K562 (cell line): ENCODE measurements around the gene KIF24. TPM values are rescaled to one million over a fixed set of nuclear protein-coding genes. Genes with fewer than 3 reads are reported as not detected.

Source experiments
- ATAC-seq: fragments of 200-7000 bp; cut with Tn5 transposase; 3 replicates; pipeline ENCODE4 v1.9.1; 2020; ENCODE audit warnings: moderate library complexity
- BruUV-seq: library from RNA; stranded (reverse); fragments of 400-500 nt; replicated peaks from 2 replicates; lab custom pipeline; 2021; lab: Mats Ljungman, UMichigan
- CTCF ChIA-PET: fragments of 300-600 bp; formaldehyde crosslinking; extraction: SDS; loops from one replicate; lab custom pipeline; 2021; ENCODE audit warnings: low intra/inter-chr PET ratio; lab: Yijun Ruan, JAX
- POLR2A ChIA-PET: fragments of 300-600, 350-650 bp; sonication (Branson Sonifier 250); formaldehyde crosslinking; extraction: SDS; loops from one replicate; lab custom pipeline; 2021; ENCODE audit warnings: antibody characterized with exemption, inconsistent platforms; lab: Yijun Ruan, JAX
- DNase-seq, 4 experiments: peaks; one replicate each; pipeline versions ENCODE4 v3.0.0 to v3.0.0-alpha.2; 2011 to 2018; ENCODE audit warnings: low spot score in 3 of 4, mixed read lengths in 3 of 4; ENCODE audit errors: extremely low read depth in 1 of 4
- FAIRE-seq: peaks from 2 replicates; lab custom pipeline; 2011; peaks lifted over from hg19 to GRCh38; lab: Jason Lieb, UNC
- H2AFZ ChIP-seq: 2 replicates; pipeline ENCODE4 v1.6.0; 2011; ENCODE audit warnings: low read depth, low read length, control low read depth, inconsistent platforms
- H3K27ac ChIP-seq: fragments of 200-600 bp; 3 replicates; pipeline ENCODE4 v1.8.0; 2011; ENCODE audit warnings: low read depth, mild to moderate bottlenecking, control low read depth, inconsistent platforms, low read length, moderate library complexity, mixed read lengths; ENCODE audit errors: extremely low read depth
- H3K27me3 ChIP-seq, 2 experiments: fragments of 300-600 bp in 1 of 2; 2 replicates in 1 of 2; 3 replicates in 1 of 2; pipeline versions ENCODE4 v1.6.0 to v1.8.0; 2011; ENCODE audit warnings: inconsistent platforms in 2 of 2, low read length in 2 of 2, mild to moderate bottlenecking in 1 of 2, mixed read lengths in 1 of 2, moderate library complexity in 1 of 2; ENCODE audit not compliant: control insufficient read depth in 2 of 2, insufficient read depth in 2 of 2
- H3K36me3 ChIP-seq: fragments of 300-600 bp; 3 replicates; pipeline ENCODE4 v1.8.0; 2011; ENCODE audit warnings: mild to moderate bottlenecking, low read length, inconsistent platforms; ENCODE audit not compliant: control insufficient read depth, insufficient read depth
- H3K4me1 ChIP-seq, 2 experiments: fragments of 200-600 bp in 1 of 2; replicated peaks in 1 of 2; 2 replicates in 1 of 2; 3 replicates in 1 of 2; pipeline versions ENCODE4 v1.5.1 to v1.8.0; 2011; ENCODE audit warnings: inconsistent platforms in 2 of 2, low read length in 2 of 2, mild to moderate bottlenecking in 1 of 2, mixed read lengths in 1 of 2, moderate library complexity in 1 of 2; ENCODE audit not compliant: control insufficient read depth in 2 of 2, insufficient read depth in 2 of 2
- H3K4me2 ChIP-seq: 2 replicates; pipeline ENCODE4 v1.6.1; 2011; ENCODE audit warnings: low read length, control low read depth, inconsistent platforms, mixed read lengths; ENCODE audit not compliant: insufficient read depth
- H3K4me3 ChIP-seq: fragments of 200-600 bp; sonication (generic), shearing (Covaris generic); 2 replicates; pipeline ENCODE4 v1.5.1; 2016; ENCODE audit warnings: control low read depth, inconsistent platforms
- H3K79me2 ChIP-seq: fragments of 200-600 bp; 3 replicates; pipeline ENCODE4 v1.8.0; 2011; ENCODE audit warnings: low read length, inconsistent platforms; ENCODE audit not compliant: control insufficient read depth, insufficient read depth
- H3K9ac ChIP-seq, 2 experiments: 2 replicates each; pipeline versions ENCODE4 v1.6.0 to v1.6.1; 2011; ENCODE audit warnings: low read depth in 2 of 2, low read length in 2 of 2, control low read depth in 1 of 2, inconsistent platforms in 1 of 2, mild to moderate bottlenecking in 1 of 2, mixed read lengths in 1 of 2; ENCODE audit not compliant: insufficient read depth in 1 of 2
- H3K9me1 ChIP-seq: one replicate; pipeline ENCODE4 v1.6.0; 2011; ENCODE audit warnings: inconsistent platforms, mild to moderate bottlenecking, low read length, moderate library complexity; ENCODE audit not compliant: control insufficient read depth, insufficient read depth
- H3K9me3 ChIP-seq: replicated peaks from 2 replicates; pipeline ENCODE4 v1.5.1; 2011; ENCODE audit warnings: low read depth, low read length, inconsistent platforms; ENCODE audit not compliant: control insufficient read depth, insufficient read depth
- H4K20me1 ChIP-seq: replicated peaks from 2 replicates; pipeline ENCODE4 v1.6.1; 2011; ENCODE audit warnings: low read length, inconsistent platforms, mixed read lengths; ENCODE audit not compliant: control insufficient read depth, insufficient read depth
- ARID3A ChIP-seq: IDR thresholded peaks from 2 replicates; pipeline ENCODE4 v1.6.1; 2012; ENCODE audit warnings: low read depth, low read length, improper control_type of control experiment, borderline replicate concordance
- KLF1 ChIP-seq: fragments of 450-650 bp; IDR thresholded peaks from 2 replicates; pipeline ENCODE4 v1.6.1; 2016; ENCODE audit warnings: missing genetic modification characterization, missing compliant biosample characterization
- XRCC3 ChIP-seq: fragments of 450-650 bp; IDR thresholded peaks from 2 replicates; pipeline ENCODE4 v1.6.1; 2017; ENCODE audit warnings: mild to moderate bottlenecking, moderate library complexity
- ZNF347 ChIP-seq: fragments of 450-650 bp; formaldehyde crosslinking; IDR thresholded peaks from 2 replicates; pipeline ENCODE4 v1.4.0; 2020; ENCODE audit warnings: low read depth, mild to moderate bottlenecking, moderate library complexity
- WGBS: fragments of 100-300 bp; shearing (Covaris generic); methylation state at CpG from one replicate; pipeline ENCODE4 v1.1.6; 2016; ENCODE audit warnings: low coverage, mixed read lengths; ENCODE audit not compliant: insufficient coverage; ENCODE audit errors: missing lambda C conversion rate; 5-methylcytosine and 5-hydroxymethylcytosine counted together
- in situ Hi-C: fragments of 300-500 bp; cut with MboI; formaldehyde crosslinking; loops from 4 replicates; pipeline ENCODE4 v1.15.0; 2018; ENCODE audit warnings: inconsistent platforms, mixed read lengths
- intact Hi-C: fragments of 100-400 bp; cut with micrococcal nuclease; formaldehyde crosslinking; loops from 2 replicates; pipeline ENCODE4 v1.14.2; 2022
- polyA plus RNA-seq, 8 experiments: library from polyadenylated mRNA; depleted of rRNA in 4 of 8; stranded (reverse) in 5 of 8; unstranded in 3 of 8; fragments of >200 nt; fragmentation: Nextera tagmentation in 2 of 8; fragmentation: Illumina TruSeq in 1 of 8; extraction: Ambion mirVana in 2 of 8; extraction: Trizol in 1 of 8; gene quantifications; 2 replicates each; pipeline versions ENCODE4 v1.2.1 to v1.2.3, GENCODE V29; 2011 to 2014; ENCODE audit warnings: inconsistent platforms in 1 of 8, missing spikeins in 1 of 8
- total RNA-seq, 7 experiments: library from RNA; depleted of rRNA in 6 of 7; stranded (reverse); fragments of >200 nt in 6 of 7; fragmentation: Illumina TruSeq in 2 of 7; extraction: Trizol in 2 of 7; gene quantifications; 2 replicates each; pipeline versions ENCODE4 v1.2.1 to v1.2.3, GENCODE V29; 2011 to 2021; ENCODE audit warnings: low replicate concordance in 1 of 7

The KIF24 gene
- total and polyA plus RNA-seq, 9 of the 15 experiments (the other 6 are each of a cell fraction or from before 2014, with no cell fraction given) = 0.63 to 5.8 (median 4.4) TPM

- peaks cover 4 to 8% of the 10 kb centered on the region in 2 experiments; a peak in 4 of 5 replicates for H3K4me1 ChIP-seq
- no peak overlapping the region for H3K4me3 ChIP-seq
- H3K27me3 ChIP-seq = no peaks in the 10 kb centered on the region
- in situ Hi-C loops = no loop called here
- H2AFZ ChIP-seq = no peak overlapping the region
- TF ChIP-seq ARID3A = no peak
- no peak for TF ChIP-seq XRCC3
- TF ChIP-seq ZNF347 (CRISPR knock-in tag) = no peak
- no peak for TF ChIP-seq KLF1 (tag)
- H3K9me3 ChIP-seq = no peaks in the 10 kb centered on the region
- no TSS peak for BruUV-seq
- ATAC-seq (no peak), FAIRE-seq (no peak), DNase-seq (no peak)
- H3K27ac ChIP-seq = no peak overlapping the region
- H3K36me3 ChIP-seq = peaks cover 2% of the 10 kb centered on the region; the same call in 1 of the 3 replicates
- 33% methylated on average over 2 of the region's 2 CpGs for WGBS
- no peak overlapping the region for H3K4me2 ChIP-seq
- CTCF ChIA-PET = no interaction called here
- H3K9me1 ChIP-seq = no peaks in the 10 kb centered on the region
- peaks cover 55% of the 10 kb centered on the region for H3K79me2 ChIP-seq
- POLR2A ChIA-PET = no interaction called here
- H4K20me1 ChIP-seq = no peaks in the 10 kb centered on the region
- no peak overlapping the region for H3K9ac ChIP-seq
- intact Hi-C loops = no loop called here
Measured at GRCh38 chr9:34322899-34323591, 6.0 kb downstream of the KIF24 start.
